H9 (cell line): ENCODE measurements around the gene ANAPC16. TPM values are rescaled to one million over a fixed set of nuclear protein-coding genes. Genes with fewer than 3 reads are reported as not detected.

Experiments used
- DNase-seq: peaks from one replicate; pipeline ENCODE4 v3.0.0-alpha.2; 2017
- H2AFZ ChIP-seq: one replicate; pipeline ENCODE4 v1.6.1; 2013; ENCODE audit warnings: mild to moderate bottlenecking, low read length, control low read depth, moderate library complexity
- H2AK5ac ChIP-seq: 2 replicates; pipeline ENCODE4 v1.6.1; 2013; ENCODE audit warnings: low read length, control low read depth, mixed read lengths; ENCODE audit not compliant: insufficient read length
- H2BK120ac ChIP-seq: one replicate; pipeline ENCODE4 v1.6.1; 2013; ENCODE audit warnings: low read depth, mild to moderate bottlenecking, low read length, control low read depth, inconsistent platforms; ENCODE audit not compliant: poor library complexity, severe bottlenecking
- H2BK12ac ChIP-seq: 2 replicates; pipeline ENCODE4 v1.6.1; 2013; ENCODE audit warnings: low read length, control low read depth, mixed read lengths, low read depth; ENCODE audit not compliant: insufficient read length
- H2BK15ac ChIP-seq: 2 replicates; pipeline ENCODE4 v1.6.1; 2013; ENCODE audit warnings: low read depth, low read length, control low read depth
- H2BK20ac ChIP-seq: one replicate; pipeline ENCODE4 v1.6.1; 2013; ENCODE audit warnings: low read depth, mild to moderate bottlenecking, low read length, control low read depth, inconsistent platforms; ENCODE audit not compliant: poor library complexity, severe bottlenecking
- H2BK5ac ChIP-seq: 2 replicates; pipeline ENCODE4 v1.6.1; 2013; ENCODE audit warnings: low read length, control low read depth, mixed read lengths; ENCODE audit not compliant: insufficient read length
- H3K14ac ChIP-seq: 2 replicates; pipeline ENCODE4 v1.6.1; 2013; ENCODE audit warnings: low read length, control low read depth; ENCODE audit not compliant: insufficient read depth
- H3K18ac ChIP-seq: 2 replicates; pipeline ENCODE4 v1.6.1; 2013; ENCODE audit warnings: low read depth, mild to moderate bottlenecking, mixed read lengths, low read length, control low read depth; ENCODE audit not compliant: insufficient read length
- H3K23ac ChIP-seq: 2 replicates; pipeline ENCODE4 v1.6.1; 2013; ENCODE audit warnings: low read length, control low read depth, mixed read lengths, low read depth; ENCODE audit not compliant: insufficient read length
- H3K23me2 ChIP-seq: 2 replicates; pipeline ENCODE4 v1.6.1; 2013; ENCODE audit warnings: low read depth, mild to moderate bottlenecking, mixed read lengths, low read length, control low read depth; ENCODE audit not compliant: insufficient read length, poor library complexity, severe bottlenecking
- H3K27ac ChIP-seq: 2 replicates; pipeline ENCODE4 v1.5.1; 2013; ENCODE audit warnings: low read length, control low read depth, mixed read lengths, low read depth; ENCODE audit not compliant: insufficient read length
- H3K27me3 ChIP-seq: 2 replicates; pipeline ENCODE4 v1.6.1; 2013; ENCODE audit warnings: low read length, control low read depth, inconsistent platforms; ENCODE audit not compliant: insufficient read depth
- H3K4ac ChIP-seq: 2 replicates; pipeline ENCODE4 v1.6.1; 2013; ENCODE audit warnings: low read depth, mild to moderate bottlenecking, control low read depth, inconsistent platforms, low read length, moderate library complexity
- H3K4me1 ChIP-seq: 2 replicates; pipeline ENCODE4 v1.6.1; 2013; ENCODE audit warnings: low read length, control low read depth, inconsistent platforms; ENCODE audit not compliant: insufficient read depth
- H3K4me2 ChIP-seq: 2 replicates; pipeline ENCODE4 v1.6.1; 2013; ENCODE audit warnings: low read length, control low read depth, mixed read lengths; ENCODE audit not compliant: insufficient read length, insufficient read depth
- H3K56ac ChIP-seq: 2 replicates; pipeline ENCODE4 v1.6.1; 2013; ENCODE audit warnings: low read depth, mild to moderate bottlenecking, mixed read lengths, low read length, control low read depth; ENCODE audit not compliant: insufficient read length
- H3K79me1 ChIP-seq: 2 replicates; pipeline ENCODE4 v1.6.1; 2013; ENCODE audit warnings: low read depth, mild to moderate bottlenecking, moderate library complexity, low read length, control low read depth, inconsistent platforms; ENCODE audit not compliant: insufficient read depth, poor library complexity, severe bottlenecking
- H3K79me2 ChIP-seq: 2 replicates; pipeline ENCODE4 v1.6.1; 2013; ENCODE audit warnings: low read length, control low read depth, inconsistent platforms; ENCODE audit not compliant: insufficient read depth
- H3K9ac ChIP-seq: 2 replicates; pipeline ENCODE4 v1.6.1; 2013; ENCODE audit warnings: low read length, control low read depth, mixed read lengths; ENCODE audit not compliant: insufficient read length; ENCODE audit errors: extremely low read depth
- H3K9me3 ChIP-seq: one replicate; pipeline ENCODE4 v1.6.1; 2013; ENCODE audit warnings: low read depth, low read length, inconsistent platforms; ENCODE audit not compliant: control insufficient read depth
- H3T11ph ChIP-seq: one replicate; pipeline ENCODE4 v1.6.1; 2013; ENCODE audit warnings: mild to moderate bottlenecking, low read length, control low read depth, inconsistent platforms
- H4K20me1 ChIP-seq: one replicate; pipeline ENCODE4 v1.6.1; 2013; ENCODE audit not compliant: control insufficient read depth, insufficient read length, insufficient read depth
- H4K5ac ChIP-seq: 2 replicates; pipeline ENCODE4 v1.6.1; 2013; ENCODE audit warnings: low read depth, mild to moderate bottlenecking, mixed read lengths, low read length, control low read depth; ENCODE audit not compliant: insufficient read length
- H4K8ac ChIP-seq: replicated peaks from 2 replicates; pipeline ENCODE4 v1.6.1; 2013; ENCODE audit warnings: low read length, control low read depth, mixed read lengths, low read depth; ENCODE audit not compliant: insufficient read length
- H4K91ac ChIP-seq: 2 replicates; pipeline ENCODE4 v1.6.1; 2013; ENCODE audit warnings: low read depth, mild to moderate bottlenecking, moderate library complexity, mixed read lengths, low read length, control low read depth; ENCODE audit not compliant: insufficient read length
- H3K27ac Mint-ChIP-seq, 3 experiments: 2 replicates in 2 of 3; 3 replicates in 1 of 3; pipeline ENCODE4 v1.8.0; 2020 to 2021; ENCODE audit warnings: mixed read lengths in 3 of 3, mild to moderate bottlenecking in 1 of 3, moderate library complexity in 1 of 3
- H3K27me3 Mint-ChIP-seq: 2 replicates; pipeline ENCODE4 v1.8.0; 2021; ENCODE audit warnings: low read depth, mild to moderate bottlenecking, moderate library complexity, mixed read lengths
- H3K36me3 Mint-ChIP-seq, 3 experiments: 2 replicates in 2 of 3; 3 replicates in 1 of 3; pipeline ENCODE4 v1.8.0; 2020 to 2021; ENCODE audit warnings: low read depth in 3 of 3, mixed read lengths in 3 of 3; ENCODE audit not compliant: insufficient read depth in 1 of 3
- H3K4me1 Mint-ChIP-seq, 2 experiments: 2 replicates each; pipeline ENCODE4 v1.8.0; 2020; ENCODE audit warnings: mixed read lengths in 2 of 2
- H3K4me3 Mint-ChIP-seq, 2 experiments: 2 replicates in 1 of 2; 3 replicates in 1 of 2; pipeline ENCODE4 v1.8.0; 2020 to 2021; ENCODE audit warnings: mild to moderate bottlenecking in 2 of 2, mixed read lengths in 2 of 2, moderate library complexity in 1 of 2
- H3K9me3 Mint-ChIP-seq, 2 experiments: 2 replicates in 1 of 2; 3 replicates in 1 of 2; pipeline ENCODE4 v1.8.0; 2020; ENCODE audit warnings: mild to moderate bottlenecking in 2 of 2, mixed read lengths in 2 of 2, moderate library complexity in 1 of 2
- WGBS: extraction: QIAGEN DNeasy Blood & Tissue Kit; methylation state at CpG from one replicate; pipeline ENCODE4 v1.1.7; 2013; ENCODE audit warnings: missing lambda C conversion rate, low lambda C conversion rate, mixed read lengths; ENCODE audit not compliant: insufficient read length; ENCODE audit errors: extremely low coverage; 5-methylcytosine and 5-hydroxymethylcytosine counted together
- total RNA-seq: library from RNA; stranded (reverse); gene quantifications from 2 replicates; pipeline ENCODE4 v1.2.1, GENCODE V29; 2021
- TF ChIP-seq, protein P1 (sequence below): fragments of 200-600 bp; sonication (generic); conservative IDR thresholded peaks from 3 replicates; pipeline ENCODE4 v1.8.0; 2021; ENCODE audit warnings: antibody characterized with exemption, mild to moderate bottlenecking

ANAPC16 gene
- total RNA-seq, 1 experiment from 2014 or later = 66.6 TPM

DNA sequence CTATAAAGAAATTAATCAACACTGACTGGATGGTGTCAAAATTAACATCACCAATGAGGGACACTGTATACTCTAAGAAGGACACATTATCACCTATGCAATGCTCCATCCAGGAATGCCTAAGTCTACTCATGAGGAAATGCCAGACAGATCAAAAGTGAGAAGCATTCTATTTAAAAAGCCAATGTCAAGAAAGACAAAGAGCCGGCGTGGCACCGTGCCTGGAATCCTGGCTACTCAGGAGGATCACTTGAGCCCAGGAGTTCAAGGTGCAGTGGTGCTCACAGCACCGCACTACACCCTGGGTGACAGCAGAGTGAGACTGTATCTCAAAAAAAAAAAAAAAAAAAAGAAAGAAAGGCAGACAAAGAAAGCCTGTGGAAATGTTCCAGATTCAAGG is 45.5 kb upstream of the ANAPC16 start:
- H3K27ac Mint-ChIP-seq = peak overlapping the region in 1 of 3 experiments; percentile 14; a peak in 2 of 7 replicates
- H3K36me3 Mint-ChIP-seq = peaks cover 0 to 9% (median 0%) of the 10 kb centered on the region in 3 experiments; a peak in 3 of 7 replicates
- no peaks in the 10 kb centered on the region for H4K20me1 ChIP-seq
- H2BK120ac ChIP-seq = no peak overlapping the region
- no peak overlapping the region for H2BK15ac ChIP-seq
- no peak overlapping the region for H2AK5ac ChIP-seq
- H3K56ac ChIP-seq = no peak overlapping the region
- no peak overlapping the region for H3K14ac ChIP-seq
- no peak overlapping the region for H2AFZ ChIP-seq
- H2BK20ac ChIP-seq = no peak overlapping the region
- TF ChIP-seq, protein P1, sequence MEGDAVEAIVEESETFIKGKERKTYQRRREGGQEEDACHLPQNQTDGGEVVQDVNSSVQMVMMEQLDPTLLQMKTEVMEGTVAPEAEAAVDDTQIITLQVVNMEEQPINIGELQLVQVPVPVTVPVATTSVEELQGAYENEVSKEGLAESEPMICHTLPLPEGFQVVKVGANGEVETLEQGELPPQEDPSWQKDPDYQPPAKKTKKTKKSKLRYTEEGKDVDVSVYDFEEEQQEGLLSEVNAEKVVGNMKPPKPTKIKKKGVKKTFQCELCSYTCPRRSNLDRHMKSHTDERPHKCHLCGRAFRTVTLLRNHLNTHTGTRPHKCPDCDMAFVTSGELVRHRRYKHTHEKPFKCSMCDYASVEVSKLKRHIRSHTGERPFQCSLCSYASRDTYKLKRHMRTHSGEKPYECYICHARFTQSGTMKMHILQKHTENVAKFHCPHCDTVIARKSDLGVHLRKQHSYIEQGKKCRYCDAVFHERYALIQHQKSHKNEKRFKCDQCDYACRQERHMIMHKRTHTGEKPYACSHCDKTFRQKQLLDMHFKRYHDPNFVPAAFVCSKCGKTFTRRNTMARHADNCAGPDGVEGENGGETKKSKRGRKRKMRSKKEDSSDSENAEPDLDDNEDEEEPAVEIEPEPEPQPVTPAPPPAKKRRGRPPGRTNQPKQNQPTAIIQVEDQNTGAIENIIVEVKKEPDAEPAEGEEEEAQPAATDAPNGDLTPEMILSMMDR = no peak
- no peak overlapping the region for H2BK5ac ChIP-seq
- no peaks in the 10 kb centered on the region for H3K27me3 ChIP-seq
- no peak overlapping the region for H3K4me2 ChIP-seq
- H3K9me3 ChIP-seq = no peaks in the 10 kb centered on the region
- no peak overlapping the region for H3K4ac ChIP-seq
- no peak overlapping the region for H4K8ac ChIP-seq
- no peaks in the 10 kb centered on the region for H3K4me1 ChIP-seq
- no peak overlapping the region for H3K4me3 Mint-ChIP-seq
- H3K9me3 Mint-ChIP-seq = no peaks in the 10 kb centered on the region
- H3K18ac ChIP-seq = no peak overlapping the region
- H3K27me3 Mint-ChIP-seq = no peaks in the 10 kb centered on the region
- DNase-seq = no peak
- H3K79me1 ChIP-seq = no peaks in the 10 kb centered on the region
- no peaks in the 10 kb centered on the region; a peak in 1 of 4 replicates for H3K4me1 Mint-ChIP-seq
- no CpG with 5 or more reads among the region's 4 CpGs for WGBS
- no peaks in the 10 kb centered on the region for H3K23me2 ChIP-seq
- H4K5ac ChIP-seq = no peak overlapping the region
- H3K79me2 ChIP-seq = no peaks in the 10 kb centered on the region
- no peak overlapping the region for H3K9ac ChIP-seq
- no peak overlapping the region for H3T11ph ChIP-seq
- H4K91ac ChIP-seq = no peak overlapping the region
- H3K27ac ChIP-seq = no peak overlapping the region
- H3K23ac ChIP-seq = no peak overlapping the region
- H2BK12ac ChIP-seq = no peak overlapping the region
